Vagina (tissue), 2 donors: ENCODE data around the gene MRPL18. TPM values are rescaled to one million over a fixed set of nuclear protein-coding genes. Genes with fewer than 3 reads are reported as not detected.

Source experiments
- DNase-seq, 2 donors: peaks; one replicate each; pipeline ENCODE4 v3.0.0-alpha.2; 2017; ENCODE audit errors: extremely low spot score in 2 of 2
- H3K27ac ChIP-seq: fragments of 200-600 bp; sonication (generic); one replicate; pipeline ENCODE4 v1.5.1; 2019
- H3K27me3 ChIP-seq: fragments of 200-600 bp; sonication (generic); one replicate; pipeline ENCODE4 v1.5.1; 2019
- H3K36me3 ChIP-seq, 2 donors: fragments of 200-600 bp; sonication (generic); one replicate each; pipeline ENCODE4 v1.5.1; 2017 to 2019
- H3K4me1 ChIP-seq: fragments of 200-600 bp; sonication (generic); one replicate; pipeline ENCODE4 v1.5.1; 2019
- H3K4me3 ChIP-seq, 2 donors: fragments of 200-600 bp; sonication (generic); 1 replicate in 1 of 2; 2 replicates in 1 of 2; pipeline ENCODE4 v1.5.1; 2016 to 2019
- H3K9me3 ChIP-seq: fragments of 200-600 bp; sonication (generic); one replicate; pipeline ENCODE4 v1.5.1; 2019
- CTCF ChIP-seq, 3 experiments: fragments of 450-650 bp in 2 of 3; fragments of 200-600 bp in 1 of 3; sonication (generic) in 1 of 3; IDR thresholded peaks; one replicate each; pipeline ENCODE4 v1.5.1; 2017 to 2019; ENCODE audit warnings: antibody characterized with exemption in 3 of 3, mild to moderate bottlenecking in 2 of 3, moderate library complexity in 2 of 3
- POLR2A ChIP-seq, 2 donors: fragments of 450-650 bp; IDR thresholded peaks; one replicate each; pipeline ENCODE4 v1.6.1; 2017; ENCODE audit warnings: antibody characterized with exemption in 2 of 2, mild to moderate bottlenecking in 2 of 2, moderate library complexity in 2 of 2
- POLR2AphosphoS5 ChIP-seq, 2 donors: sonication (generic); formaldehyde crosslinking; IDR thresholded peaks; one replicate each; pipeline ENCODE4 v1.9.0; 2017; ENCODE audit warnings: antibody characterized with exemption in 2 of 2, mild to moderate bottlenecking in 2 of 2, low read depth in 1 of 2; ENCODE audit not compliant: insufficient read depth in 1 of 2
- intact Hi-C: fragments of 100-400 bp; cut with DNase I; formaldehyde crosslinking; loops from one replicate; pipeline ENCODE4 v1.15.1; 2023
- total RNA-seq: library from RNA; depleted of rRNA; stranded (reverse); fragments of >200 nt; gene quantifications from one replicate; pipeline ENCODE4 v1.2.3, GENCODE V29; 2016

Gene MRPL18
- total RNA-seq, 1 donor from 2014 or later: 58.7 TPM

- peaks cover 0 to 21% of the 10 kb centered on the region in 2 donors for H3K36me3 ChIP-seq
- no peak within 1 kb of the TSS for H3K27ac ChIP-seq
- H3K27me3 ChIP-seq: no peaks in the 10 kb centered on the region
- intact Hi-C loops: no loop called here
- no peak for DNase-seq
- H3K9me3 ChIP-seq: no peaks in the 10 kb centered on the region
- H3K4me3 ChIP-seq: no peak within 1 kb of the TSS
- H3K4me1 ChIP-seq: no peaks in the 10 kb centered on the region
- no peak for TF ChIP-seq CTCF (IDR thresholded peaks at IDR 0.05)
These were observed 10.0 kb downstream of the MRPL18 start, which contains the start of gene PNLDC1 for GRCh38 chr6:159800141-159800865. PNLDC1 (plus strand) TSS chr6:159800276; CDS start chr6:159800308, 32 bp downstream.

DNA sequence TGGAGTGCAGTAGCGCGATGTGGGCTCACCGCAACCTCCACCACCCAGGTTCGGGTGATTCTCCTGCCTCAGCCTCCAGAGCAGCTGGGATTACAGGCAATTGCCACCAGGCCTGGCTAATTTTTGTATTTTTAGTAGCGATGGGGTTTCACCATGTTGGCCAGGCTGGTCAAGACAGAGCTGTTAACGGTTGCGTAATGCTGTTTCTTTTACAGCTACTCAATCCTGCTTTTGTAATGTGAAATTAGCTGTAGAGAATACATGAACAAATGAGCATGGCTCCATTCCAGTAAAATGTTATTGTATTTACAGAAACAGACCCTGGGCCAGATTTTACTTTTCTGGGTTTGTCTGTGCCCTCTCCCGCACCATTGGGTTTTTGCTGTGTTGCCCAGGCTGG lies 11.7 kb downstream of the MRPL18 start:
- intact Hi-C loops: no loop called here
- no peak for DNase-seq
- H3K27ac ChIP-seq: no peak overlapping the region
- no peaks in the 10 kb centered on the region for H3K4me1 ChIP-seq
- no peaks in the 10 kb centered on the region for H3K9me3 ChIP-seq
- H3K36me3 ChIP-seq: peaks cover 0 to 21% of the 10 kb centered on the region in 2 donors
- TF ChIP-seq CTCF (IDR thresholded peaks at IDR 0.05) (no peak), POLR2AphosphoS5 (IDR thresholded peaks at IDR 0.05; ENCODE audit: insufficient read depth in 1 of 2, low read depth in 1 of 2) (no peak), POLR2A (IDR thresholded peaks at IDR 0.05) (no peak)
- no peaks in the 10 kb centered on the region for H3K27me3 ChIP-seq
- no peak overlapping the region for H3K4me3 ChIP-seq

GRCh38 chr6:159804504-159804903 lies 14.2 kb downstream of the MRPL18 start:
- DNase-seq: no peak
- Histone ChIP-seq H3K4me3 (no peak overlapping the region), H3K36me3 (no peaks in the 10 kb centered on the region), H3K4me1 (no peaks in the 10 kb centered on the region), H3K27ac (no peak overlapping the region), H3K27me3 (no peaks in the 10 kb centered on the region), H3K9me3 (no peaks in the 10 kb centered on the region)
- TF ChIP-seq POLR2AphosphoS5 (IDR thresholded peaks at IDR 0.05; ENCODE audit: insufficient read depth in 1 of 2, low read depth in 1 of 2) (no peak), POLR2A (IDR thresholded peaks at IDR 0.05) (no peak), CTCF (IDR thresholded peaks at IDR 0.05) (no peak)
- intact Hi-C loops: no loop called here

- H3K27me3 ChIP-seq: no peaks in the 10 kb centered on the region
- no peaks in the 10 kb centered on the region for H3K36me3 ChIP-seq
- intact Hi-C loops: no loop called here
- no peaks in the 10 kb centered on the region for H3K4me1 ChIP-seq
- DNase-seq: no peak
- TF ChIP-seq CTCF (IDR thresholded peaks at IDR 0.05): no peak
- no peak for TF ChIP-seq POLR2A (IDR thresholded peaks at IDR 0.05)
- no peak overlapping the region for H3K4me3 ChIP-seq
- H3K9me3 ChIP-seq: no peaks in the 10 kb centered on the region
- H3K27ac ChIP-seq: no peak overlapping the region
These were observed 15.3 kb downstream of the MRPL18 start for GRCh38 chr6:159805440-159806020.

- no peak overlapping the region for H3K27ac ChIP-seq
- TF ChIP-seq POLR2A (IDR thresholded peaks at IDR 0.05) (no peak), CTCF (IDR thresholded peaks at IDR 0.05) (no peak), POLR2AphosphoS5 (IDR thresholded peaks at IDR 0.05; ENCODE audit: insufficient read depth in 1 of 2, low read depth in 1 of 2) (no peak)
- H3K4me3 ChIP-seq: no peak overlapping the region
- H3K27me3 ChIP-seq: no peaks in the 10 kb centered on the region
- intact Hi-C loops: no loop called here
- DNase-seq: no peak
- no peaks in the 10 kb centered on the region for H3K36me3 ChIP-seq
- H3K9me3 ChIP-seq: no peaks in the 10 kb centered on the region
- H3K4me1 ChIP-seq: no peaks in the 10 kb centered on the region
These were observed 15.8 kb downstream of the MRPL18 start for GRCh38 chr6:159806021-159806458.
